Liver (tissue), 9 donors: ENCODE measurements around the gene GATA3. TPM values are rescaled to one million over a fixed set of nuclear protein-coding genes. Genes with fewer than 3 reads are reported as not detected.

Experiments used
- DNase-seq: peaks from one replicate; pipeline ENCODE4 v3.0.0-alpha.2; 2017; ENCODE audit warnings: low spot score
- H3K27ac ChIP-seq, 2 donors: one replicate each; pipeline ENCODE4 v1.7.0; 2013; ENCODE audit warnings: inconsistent platforms in 2 of 2, low read length in 2 of 2, control low read depth in 1 of 2, low read depth in 1 of 2, mild to moderate bottlenecking in 1 of 2
- H3K27me3 ChIP-seq, 4 donors: one replicate each; pipeline versions ENCODE4 v1.6.1 to v1.7.0; 2013; ENCODE audit warnings: low read length in 3 of 4, inconsistent platforms in 1 of 4, mild to moderate bottlenecking in 1 of 4, moderate library complexity in 1 of 4; ENCODE audit not compliant: control insufficient read depth in 4 of 4, insufficient read depth in 4 of 4
- H3K36me3 ChIP-seq, 4 donors: one replicate each; pipeline versions ENCODE4 v1.6.1 to v1.7.0; 2013; ENCODE audit warnings: low read length in 3 of 4, mild to moderate bottlenecking in 3 of 4, low read depth in 1 of 4, moderate library complexity in 1 of 4; ENCODE audit not compliant: control insufficient read depth in 4 of 4, insufficient read depth in 3 of 4
- H3K4me1 ChIP-seq, 4 donors: one replicate each; pipeline versions ENCODE4 v1.6.1 to v1.7.0; 2013; ENCODE audit warnings: low read length in 3 of 4, mild to moderate bottlenecking in 3 of 4, moderate library complexity in 1 of 4; ENCODE audit not compliant: control insufficient read depth in 4 of 4, insufficient read depth in 4 of 4
- H3K4me3 ChIP-seq, 3 donors: one replicate each; pipeline versions ENCODE4 v1.6.1 to v1.7.0; 2013; ENCODE audit warnings: low read length in 3 of 3, control low read depth in 1 of 3, low read depth in 1 of 3, mild to moderate bottlenecking in 1 of 3
- H3K9ac ChIP-seq, 2 donors: one replicate each; pipeline ENCODE4 v1.7.0; 2013; ENCODE audit warnings: low read length in 2 of 2, mild to moderate bottlenecking in 2 of 2, moderate library complexity in 2 of 2, control low read depth in 1 of 2, low read depth in 1 of 2
- H3K9me3 ChIP-seq, 4 donors: one replicate each; pipeline versions ENCODE4 v1.6.1 to v1.7.0; 2013; ENCODE audit warnings: low read length in 3 of 4; ENCODE audit not compliant: control insufficient read depth in 4 of 4
- ATF3 ChIP-seq: IDR thresholded peaks from 2 replicates; pipeline ENCODE4 v1.6.1; 2016; ENCODE audit warnings: antibody characterized with exemption
- CTCF ChIP-seq: fragments of 150-350 bp; IDR thresholded peaks from 2 replicates; pipeline ENCODE4 v1.5.1; 2017; ENCODE audit warnings: improper control_type of control experiment, low read depth, low read length; ENCODE audit not compliant: missing input control
- EGR1 ChIP-seq, 2 donors: IDR thresholded peaks; 2 replicates each; pipeline ENCODE4 v1.6.1; 2016 to 2018; ENCODE audit warnings: antibody characterized with exemption in 2 of 2, low read depth in 2 of 2
- FOXA1 ChIP-seq: IDR thresholded peaks from 2 replicates; pipeline ENCODE4 v1.6.1; 2016; ENCODE audit warnings: antibody characterized with exemption
- FOXA2 ChIP-seq: IDR thresholded peaks from 2 replicates; pipeline ENCODE4 v1.6.1; 2016; ENCODE audit warnings: antibody characterized with exemption
- GABPA ChIP-seq, 2 donors: IDR thresholded peaks in 1 of 2; conservative IDR thresholded peaks in 1 of 2; 2 replicates each; pipeline ENCODE4 v1.6.1; 2016; ENCODE audit warnings: antibody characterized with exemption in 2 of 2, mild to moderate bottlenecking in 1 of 2, moderate library complexity in 1 of 2
- HNF4A ChIP-seq, 2 donors: conservative IDR thresholded peaks; 2 replicates each; pipeline ENCODE4 v1.6.1; 2016; ENCODE audit warnings: antibody characterized with exemption in 2 of 2, mild to moderate bottlenecking in 2 of 2
- HNF4G ChIP-seq: IDR thresholded peaks from 2 replicates; pipeline ENCODE4 v1.6.1; 2016; ENCODE audit warnings: antibody characterized with exemption
- JUND ChIP-seq, 2 donors: IDR thresholded peaks; 2 replicates each; pipeline ENCODE4 v1.6.1; 2016; ENCODE audit warnings: antibody characterized with exemption in 2 of 2
- NR2F2 ChIP-seq: IDR thresholded peaks from 2 replicates; pipeline ENCODE4 v1.6.1; 2016; ENCODE audit warnings: antibody characterized with exemption
- RAD21 ChIP-seq, 2 donors: IDR thresholded peaks; 2 replicates each; pipeline ENCODE4 v1.6.1; 2016; ENCODE audit warnings: antibody characterized with exemption in 2 of 2, mild to moderate bottlenecking in 2 of 2
- RXRA ChIP-seq, 2 donors: IDR thresholded peaks; 2 replicates each; pipeline ENCODE4 v1.6.1; 2017 to 2018; ENCODE audit warnings: antibody characterized with exemption in 2 of 2, mild to moderate bottlenecking in 1 of 2
- SP1 ChIP-seq: IDR thresholded peaks from 2 replicates; pipeline ENCODE4 v1.6.1; 2018; ENCODE audit warnings: antibody characterized with exemption, mild to moderate bottlenecking
- TAF1 ChIP-seq: conservative IDR thresholded peaks from 2 replicates; pipeline ENCODE4 v1.6.1; 2016; ENCODE audit warnings: antibody characterized with exemption, mild to moderate bottlenecking
- YY1 ChIP-seq: IDR thresholded peaks from 2 replicates; pipeline ENCODE4 v1.6.1; 2016; ENCODE audit warnings: antibody characterized with exemption, mild to moderate bottlenecking
- ZBTB33 ChIP-seq: IDR thresholded peaks from 2 replicates; pipeline ENCODE4 v1.6.1; 2016; ENCODE audit warnings: antibody characterized with exemption
- WGBS: extraction: QIAGEN DNeasy Blood & Tissue Kit; methylation state at CpG from one replicate; pipeline ENCODE4 v1.1.7; 2013; 5-methylcytosine and 5-hydroxymethylcytosine counted together
- polyA plus RNA-seq, 2 donors: library from polyadenylated mRNA; stranded (reverse) in 1 of 2; unstranded in 1 of 2; fragments of 200-250 nt in 1 of 2; fragments of >200 nt in 1 of 2; fragmentation: Nextera tagmentation in 1 of 2; extraction: Ambion mirVana in 1 of 2; gene quantifications; one replicate each; pipeline versions ENCODE4 v1.2.1 to v1.2.3, GENCODE V29; 2013 to 2015
- total RNA-seq, 2 donors: library from RNA; depleted of rRNA; stranded (reverse); fragments of >200 nt; gene quantifications; one replicate each; pipeline ENCODE4 v1.2.3, GENCODE V29; 2014
- TF ChIP-seq, protein P1 (sequence below): IDR thresholded peaks from 2 replicates; pipeline ENCODE4 v1.6.1; 2016; ENCODE audit warnings: antibody characterized with exemption, mild to moderate bottlenecking
- TF ChIP-seq, protein P2 (sequence below): IDR thresholded peaks from 2 replicates; pipeline ENCODE4 v1.6.1; 2016; ENCODE audit warnings: antibody characterized with exemption
- donor health status: healthy.
- donor health status: healthy.
- donor health status: healthy.
- donor health status: healthy.
- donor health status: healthy.

The GATA3 gene
- total and polyA plus RNA-seq, 4 donors: 0.08 to 0.51 (median 0.21) TPM

- Histone ChIP-seq H3K27ac (no peak overlapping the region), H3K4me3 (no peak overlapping the region), H3K27me3 (peaks cover 0 to 3% (median 0%) of the 10 kb centered on the region in 4 donors), H3K9me3 (no peaks in the 10 kb centered on the region), H3K4me1 (no peaks in the 10 kb centered on the region), H3K9ac (no peak overlapping the region), H3K36me3 (no peaks in the 10 kb centered on the region)
- 75% methylated on average over 4 of the region's 4 CpGs for WGBS
- DNase-seq: no peak
- no peak for TF ChIP-seq YY1
- no peak for TF ChIP-seq GABPA (IDR thresholded peaks at IDR 0.05 in 1 of 2, conservative IDR thresholded peaks at IDR 0.05 in 1 of 2)
- no peak for TF ChIP-seq JUND (IDR thresholded peaks at IDR 0.05)
- TF ChIP-seq TAF1: no peak
- TF ChIP-seq EGR1 (IDR thresholded peaks at IDR 0.05; ENCODE audit: low read depth in 2 of 2): no peak
- no peak for TF ChIP-seq NR2F2
- no peak for TF ChIP-seq ATF3
- TF ChIP-seq HNF4A (conservative IDR thresholded peaks at IDR 0.05): no peak
- TF ChIP-seq SP1: no peak
These were observed 30.8 kb downstream of the GATA3 start for GRCh38 chr10:8085251-8085650.

DNA sequence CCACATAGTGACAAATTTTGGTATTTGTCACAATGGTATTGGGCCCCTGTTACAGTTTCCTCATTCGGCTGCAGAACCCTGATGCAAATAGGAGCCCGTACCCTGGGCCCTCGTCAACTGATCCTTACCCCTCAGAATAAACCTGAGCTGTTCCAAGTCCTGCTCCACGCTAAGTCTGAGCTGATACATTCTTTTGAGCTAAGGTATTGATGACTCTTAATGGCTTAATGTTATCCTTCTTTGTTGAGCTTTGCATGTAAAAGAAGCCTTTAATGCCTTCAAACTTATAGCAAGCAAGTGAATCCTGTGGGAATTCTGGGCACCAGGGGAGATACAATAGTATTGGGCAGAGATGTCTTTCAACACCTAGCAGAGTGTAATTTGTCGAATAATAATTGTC lies 31.8 kb downstream of the GATA3 start:
- Histone ChIP-seq H3K4me1 (no peaks in the 10 kb centered on the region), H3K36me3 (no peaks in the 10 kb centered on the region), H3K9ac (no peak overlapping the region), H3K9me3 (no peaks in the 10 kb centered on the region), H3K4me3 (no peak overlapping the region), H3K27me3 (peaks cover 0 to 3% (median 0%) of the 10 kb centered on the region in 4 donors), H3K27ac (no peak overlapping the region)
- WGBS: 85% methylated on average over 5 of the region's 5 CpGs
- no peak for DNase-seq
- no peak for TF ChIP-seq FOXA1
- no peak for TF ChIP-seq ATF3
- no peak for TF ChIP-seq ZBTB33
- TF ChIP-seq SP1: no peak
- TF ChIP-seq NR2F2: no peak
- TF ChIP-seq HNF4A (conservative IDR thresholded peaks at IDR 0.05): no peak
- no peak for TF ChIP-seq RXRA (IDR thresholded peaks at IDR 0.05)
- TF ChIP-seq RAD21 (IDR thresholded peaks at IDR 0.05): no peak
- TF ChIP-seq EGR1 (IDR thresholded peaks at IDR 0.05; ENCODE audit: low read depth in 2 of 2): no peak
- TF ChIP-seq JUND (IDR thresholded peaks at IDR 0.05): no peak
- no peak for TF ChIP-seq GABPA (IDR thresholded peaks at IDR 0.05 in 1 of 2, conservative IDR thresholded peaks at IDR 0.05 in 1 of 2)
- TF ChIP-seq CTCF: no peak
- TF ChIP-seq, protein P1, sequence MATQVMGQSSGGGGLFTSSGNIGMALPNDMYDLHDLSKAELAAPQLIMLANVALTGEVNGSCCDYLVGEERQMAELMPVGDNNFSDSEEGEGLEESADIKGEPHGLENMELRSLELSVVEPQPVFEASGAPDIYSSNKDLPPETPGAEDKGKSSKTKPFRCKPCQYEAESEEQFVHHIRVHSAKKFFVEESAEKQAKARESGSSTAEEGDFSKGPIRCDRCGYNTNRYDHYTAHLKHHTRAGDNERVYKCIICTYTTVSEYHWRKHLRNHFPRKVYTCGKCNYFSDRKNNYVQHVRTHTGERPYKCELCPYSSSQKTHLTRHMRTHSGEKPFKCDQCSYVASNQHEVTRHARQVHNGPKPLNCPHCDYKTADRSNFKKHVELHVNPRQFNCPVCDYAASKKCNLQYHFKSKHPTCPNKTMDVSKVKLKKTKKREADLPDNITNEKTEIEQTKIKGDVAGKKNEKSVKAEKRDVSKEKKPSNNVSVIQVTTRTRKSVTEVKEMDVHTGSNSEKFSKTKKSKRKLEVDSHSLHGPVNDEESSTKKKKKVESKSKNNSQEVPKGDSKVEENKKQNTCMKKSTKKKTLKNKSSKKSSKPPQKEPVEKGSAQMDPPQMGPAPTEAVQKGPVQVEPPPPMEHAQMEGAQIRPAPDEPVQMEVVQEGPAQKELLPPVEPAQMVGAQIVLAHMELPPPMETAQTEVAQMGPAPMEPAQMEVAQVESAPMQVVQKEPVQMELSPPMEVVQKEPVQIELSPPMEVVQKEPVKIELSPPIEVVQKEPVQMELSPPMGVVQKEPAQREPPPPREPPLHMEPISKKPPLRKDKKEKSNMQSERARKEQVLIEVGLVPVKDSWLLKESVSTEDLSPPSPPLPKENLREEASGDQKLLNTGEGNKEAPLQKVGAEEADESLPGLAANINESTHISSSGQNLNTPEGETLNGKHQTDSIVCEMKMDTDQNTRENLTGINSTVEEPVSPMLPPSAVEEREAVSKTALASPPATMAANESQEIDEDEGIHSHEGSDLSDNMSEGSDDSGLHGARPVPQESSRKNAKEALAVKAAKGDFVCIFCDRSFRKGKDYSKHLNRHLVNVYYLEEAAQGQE: no peak
- TF ChIP-seq HNF4G: no peak
- TF ChIP-seq YY1: no peak
- TF ChIP-seq, protein P2, sequence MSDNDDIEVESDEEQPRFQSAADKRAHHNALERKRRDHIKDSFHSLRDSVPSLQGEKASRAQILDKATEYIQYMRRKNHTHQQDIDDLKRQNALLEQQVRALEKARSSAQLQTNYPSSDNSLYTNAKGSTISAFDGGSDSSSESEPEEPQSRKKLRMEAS: no peak
- TF ChIP-seq FOXA2: no peak
- no peak for TF ChIP-seq TAF1
